Caco-2 (cell line): Measurements from ENCODE around the gene RIBC2. TPM values are rescaled to one million over a fixed set of nuclear protein-coding genes. Genes with fewer than 3 reads are reported as not detected.

Source experiments
- BruUV-seq: library from RNA; stranded (reverse); fragments of 400-500 nt; replicated peaks from 2 replicates; lab custom pipeline; 2021; lab: Mats Ljungman, UMichigan
- CTCF ChIA-PET: fragments of 300-600 bp; sonication (Branson Sonifier 250); formaldehyde crosslinking; loops from one replicate; lab custom pipeline; 2022; ENCODE audit warnings: antibody characterized with exemption; lab: Charles Lee
- POLR2A ChIA-PET: fragments of 300-600 bp; sonication (Branson Sonifier 250); formaldehyde crosslinking; loops from one replicate; lab custom pipeline; 2022; ENCODE audit warnings: antibody characterized with exemption; lab: Charles Lee
- DNase-seq, 2 experiments: peaks; one replicate each; pipeline versions ENCODE4 v3.0.0 to v3.0.0-alpha.2; 2020 to 2022
- H3K27me3 ChIP-seq: replicated peaks from 2 replicates; pipeline ENCODE4 v1.6.0; 2011; ENCODE audit warnings: low read length; ENCODE audit not compliant: control insufficient read depth, insufficient read depth
- H3K36me3 ChIP-seq: 2 replicates; pipeline ENCODE4 v1.5.1; 2011; ENCODE audit warnings: low read length; ENCODE audit not compliant: control insufficient read depth, insufficient read depth
- H3K4me1 ChIP-seq: fragments of 250-450 bp; sonication (Bioruptor Pico); 2 replicates; pipeline ENCODE4 v1.5.1; 2020; ENCODE audit warnings: mild to moderate bottlenecking
- H3K4me3 ChIP-seq: 2 replicates; pipeline ENCODE4 v1.5.1; 2011; ENCODE audit warnings: low read depth, mild to moderate bottlenecking, control low read depth, low read length
- H3K9me3 ChIP-seq: fragments of 250-450 bp; sonication (Bioruptor Pico); 2 replicates; pipeline ENCODE4 v1.5.1; 2020; ENCODE audit warnings: mild to moderate bottlenecking, moderate library complexity
- H3K27ac Mint-ChIP-seq: one replicate; pipeline ENCODE4 v1.8.0; 2022; ENCODE audit warnings: mixed read lengths; ENCODE audit not compliant: unreplicated experiment
- H3K27me3 Mint-ChIP-seq: one replicate; pipeline ENCODE4 v1.8.0; 2022; ENCODE audit warnings: mixed read lengths; ENCODE audit not compliant: insufficient read depth, unreplicated experiment
- H3K36me3 Mint-ChIP-seq: one replicate; pipeline ENCODE4 v1.8.0; 2022; ENCODE audit warnings: mild to moderate bottlenecking, mixed read lengths; ENCODE audit not compliant: insufficient read depth, unreplicated experiment
- H3K4me1 Mint-ChIP-seq: one replicate; pipeline ENCODE4 v1.8.0; 2022; ENCODE audit warnings: low read depth, mixed read lengths; ENCODE audit not compliant: unreplicated experiment
- H3K4me3 Mint-ChIP-seq: one replicate; pipeline ENCODE4 v1.8.0; 2022; ENCODE audit warnings: mild to moderate bottlenecking, moderate library complexity, mixed read lengths; ENCODE audit not compliant: unreplicated experiment
- H3K9me3 Mint-ChIP-seq: one replicate; pipeline ENCODE4 v1.8.0; 2022; ENCODE audit warnings: mixed read lengths; ENCODE audit not compliant: unreplicated experiment
- CTCF ChIP-seq, 2 experiments: fragments of 200-600 bp in 1 of 2; IDR thresholded peaks; 1 replicate in 1 of 2; 2 replicates in 1 of 2; pipeline versions ENCODE4 v1.5.1 to v1.8.0; 2011 to 2022; ENCODE audit warnings: antibody characterized with exemption in 1 of 2, control low read depth in 1 of 2, inconsistent platforms in 1 of 2, low read depth in 1 of 2, low read length in 1 of 2, mild to moderate bottlenecking in 1 of 2, moderate library complexity in 1 of 2; ENCODE audit not compliant: insufficient read depth in 1 of 2, severe bottlenecking in 1 of 2, unreplicated experiment in 1 of 2
- intact Hi-C: fragments of 100-400 bp; cut with micrococcal nuclease; formaldehyde crosslinking; loops from one replicate; pipeline ENCODE4 v1.10.0; 2022; ENCODE audit not compliant: unreplicated experiment
- total RNA-seq: library from RNA; stranded (reverse); gene quantifications from 2 replicates; pipeline ENCODE4 v1.2.3, GENCODE V29; 2022

Gene RIBC2
- total RNA-seq, 1 experiment from 2014 or later = 14.1 TPM

- POLR2A ChIA-PET = no interaction called here
- no peaks in the 10 kb centered on the region for H3K27me3 Mint-ChIP-seq
Measured at GRCh38 chr22:45450921-45451651, 37.6 kb downstream of the RIBC2 start.

GRCh38 chr22:45451972-45452371 is 38.5 kb downstream of the RIBC2 start:
- BruUV-seq = no TSS peak
- Histone ChIP-seq H3K4me1 (peaks cover 19% of the 10 kb centered on the region), H3K4me3 (no peak overlapping the region), H3K27me3 (no peaks in the 10 kb centered on the region), H3K9me3 (no peaks in the 10 kb centered on the region), H3K36me3 (no peaks in the 10 kb centered on the region)
- DNase-seq = no peak
- Mint-ChIP-seq H3K9me3 (no peaks in the 10 kb centered on the region), H3K4me1 (peaks cover 11% of the 10 kb centered on the region), H3K27ac (no peak overlapping the region), H3K27me3 (no peaks in the 10 kb centered on the region), H3K4me3 (no peak overlapping the region), H3K36me3 (no peaks in the 10 kb centered on the region)
- TF ChIP-seq CTCF (IDR thresholded peaks at IDR 0.05; ENCODE audit: insufficient read depth in 1 of 2, low read depth in 1 of 2, low read length in 1 of 2, severe bottlenecking in 1 of 2, unreplicated experiment in 1 of 2) = no peak
- intact Hi-C loops = no loop called here
- POLR2A ChIA-PET = no interaction called here
- CTCF ChIA-PET = no interaction called here

More at GRCh38 chr22:45450921-45451651, 37.6 kb downstream of the RIBC2 start:
- no peaks in the 10 kb centered on the region for H3K9me3 Mint-ChIP-seq
- no peak overlapping the region for H3K27ac Mint-ChIP-seq
- no peaks in the 10 kb centered on the region for H3K36me3 Mint-ChIP-seq
- Histone ChIP-seq H3K36me3 (no peaks in the 10 kb centered on the region), H3K9me3 (no peaks in the 10 kb centered on the region), H3K27me3 (no peaks in the 10 kb centered on the region), H3K4me3 (no peak overlapping the region), H3K4me1 (peaks cover 19% of the 10 kb centered on the region)
- intact Hi-C loops = no loop called here
- H3K4me3 Mint-ChIP-seq = no peak overlapping the region
- no peak for TF ChIP-seq CTCF (IDR thresholded peaks at IDR 0.05; ENCODE audit: insufficient read depth in 1 of 2, low read depth in 1 of 2, low read length in 1 of 2, severe bottlenecking in 1 of 2, unreplicated experiment in 1 of 2)
- DNase-seq = no peak
- CTCF ChIA-PET = no interaction called here
- peaks cover 12% of the 10 kb centered on the region for H3K4me1 Mint-ChIP-seq
- BruUV-seq = no TSS peak

- Mint-ChIP-seq H3K9me3 (no peaks in the 10 kb centered on the region), H3K4me3 (no peak overlapping the region), H3K27ac (no peak overlapping the region), H3K36me3 (no peaks in the 10 kb centered on the region), H3K27me3 (no peaks in the 10 kb centered on the region), H3K4me1 (peaks cover 15% of the 10 kb centered on the region)
- POLR2A ChIA-PET = no interaction called here
- Histone ChIP-seq H3K27me3 (no peaks in the 10 kb centered on the region), H3K4me1 (peaks cover 19% of the 10 kb centered on the region), H3K4me3 (no peak overlapping the region), H3K36me3 (no peaks in the 10 kb centered on the region), H3K9me3 (no peaks in the 10 kb centered on the region)
- DNase-seq = no peak
- TF ChIP-seq CTCF (IDR thresholded peaks at IDR 0.05; ENCODE audit: insufficient read depth in 1 of 2, low read depth in 1 of 2, low read length in 1 of 2, severe bottlenecking in 1 of 2, unreplicated experiment in 1 of 2) = no peak
- intact Hi-C loops = no loop called here
- CTCF ChIA-PET = no interaction called here
- no TSS peak for BruUV-seq
Measured at GRCh38 chr22:45452565-45453379, 39.3 kb downstream of the RIBC2 start.
